Spinal cord (tissue), 10 donors: ENCODE measurements around the gene GYS1. TPM values are rescaled to one million over a fixed set of nuclear protein-coding genes. Genes with fewer than 3 reads are reported as not detected.

Source experiments
- DNase-seq, 6 donors: peaks; one replicate each; pipeline versions ENCODE4 v3.0.0 to v3.0.0-alpha.2; 2013 to 2015; ENCODE audit warnings: low spot score in 6 of 6, low read depth in 4 of 6
- H3K27ac ChIP-seq: one replicate; pipeline ENCODE4 v1.5.1; 2013; ENCODE audit warnings: low read depth, low read length, control low read depth
- H3K27me3 ChIP-seq: one replicate; pipeline ENCODE4 v1.6.1; 2013; ENCODE audit warnings: low read length; ENCODE audit not compliant: control insufficient read depth, insufficient read depth
- H3K36me3 ChIP-seq: one replicate; pipeline ENCODE4 v1.6.1; 2013; ENCODE audit warnings: low read length; ENCODE audit not compliant: control insufficient read depth, insufficient read depth
- H3K4me1 ChIP-seq: one replicate; pipeline ENCODE4 v1.6.1; 2013; ENCODE audit warnings: low read length; ENCODE audit not compliant: control insufficient read depth, insufficient read depth
- H3K4me3 ChIP-seq: one replicate; pipeline ENCODE4 v1.5.1; 2013; ENCODE audit warnings: low read depth, low read length, control low read depth
- H3K9me3 ChIP-seq: one replicate; pipeline ENCODE4 v1.6.1; 2013; ENCODE audit warnings: low read length; ENCODE audit not compliant: control insufficient read depth, insufficient read depth
- WGBS: methylation state at CpG from one replicate; pipeline ENCODE4 v1.1.5; 2013; ENCODE audit warnings: missing lambda C conversion rate; ENCODE audit not compliant: insufficient coverage; 5-methylcytosine and 5-hydroxymethylcytosine counted together
- polyA plus RNA-seq, 2 donors: library from polyadenylated mRNA; unstranded; fragments of 120-200 nt; gene quantifications; one replicate each; pipeline ENCODE4 v1.2.1, GENCODE V29; 2013; ENCODE audit not compliant: insufficient read length in 2 of 2
- total RNA-seq, 2 donors: library from RNA; depleted of rRNA in 1 of 2; stranded (reverse); fragments of 120-200 nt in 1 of 2; fragments of >200 nt in 1 of 2; gene quantifications; one replicate each; pipeline versions ENCODE4 v1.2.3 to v1.2.4, GENCODE V29; 2013 to 2014
- donor health status: healthy.

Gene GYS1
- total and polyA plus RNA-seq, 4 donors, result 22.0 to 47.5 (median 33.1) TPM

DNA sequence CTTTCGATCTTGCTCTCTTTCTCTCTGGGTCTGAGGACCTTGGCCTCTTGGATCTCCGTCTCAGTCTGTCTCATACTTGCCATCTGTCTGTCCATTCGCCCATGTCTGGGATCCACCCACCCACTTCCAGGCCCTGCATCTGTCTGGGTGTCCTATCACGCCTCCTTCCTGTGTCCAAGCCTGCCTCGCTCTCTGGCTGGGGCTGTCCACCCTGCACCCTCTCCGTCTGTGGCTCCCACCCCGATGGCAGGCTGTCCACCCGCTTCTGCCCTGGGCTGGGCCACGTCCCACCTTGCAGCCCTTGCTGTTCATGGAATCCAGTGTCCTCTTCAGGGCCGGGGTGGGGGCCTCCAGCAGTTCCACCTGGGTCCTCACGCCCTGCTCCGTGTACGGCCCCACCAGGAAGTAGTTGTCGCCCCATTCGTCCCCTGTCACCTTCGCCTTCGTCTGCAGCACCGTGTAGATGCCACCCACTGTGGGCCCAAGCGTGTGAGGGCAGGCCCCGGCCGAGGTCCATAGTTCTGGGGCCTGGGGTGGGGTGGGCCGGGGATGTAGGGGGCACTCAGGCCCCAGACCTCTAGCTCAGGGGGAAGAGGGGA, 2.0 kb downstream of the GYS1 start:
- Histone ChIP-seq H3K4me3 (no peak overlapping the region), H3K27me3 (no peaks in the 10 kb centered on the region), H3K9me3 (no peaks in the 10 kb centered on the region), H3K4me1 (peaks cover 35% of the 10 kb centered on the region), H3K36me3 (peaks cover 50% of the 10 kb centered on the region), H3K27ac (peak overlapping the region; percentile 97)
- WGBS, result 90% methylated on average over 22 of the region's 22 CpGs
- no peak for DNase-seq

DNA sequence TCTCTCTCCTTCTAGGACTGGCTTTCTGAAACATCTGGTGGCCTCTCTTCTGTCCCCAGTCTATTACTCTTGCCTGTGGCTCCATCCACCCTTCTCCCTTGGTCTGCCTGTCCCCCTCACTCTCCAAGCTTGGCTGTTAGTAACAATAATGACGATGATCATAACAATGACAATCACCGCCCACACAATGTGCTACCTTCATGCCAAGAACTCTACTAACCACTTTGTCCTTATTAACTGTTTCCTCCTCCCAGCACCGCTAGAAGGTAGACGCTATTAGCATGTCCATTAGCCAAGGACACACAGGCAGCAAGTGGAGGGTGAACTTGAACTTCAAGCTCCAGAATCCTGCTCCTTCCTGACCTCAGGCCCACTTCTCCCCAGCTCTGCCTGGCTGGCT, 2.7 kb downstream of the GYS1 start:
- WGBS, result 84% methylated on average over 4 of the region's 4 CpGs
- Histone ChIP-seq H3K9me3 (no peaks in the 10 kb centered on the region), H3K4me3 (no peak overlapping the region), H3K4me1 (peaks cover 35% of the 10 kb centered on the region), H3K36me3 (peaks cover 57% of the 10 kb centered on the region), H3K27ac (no peak overlapping the region), H3K27me3 (no peaks in the 10 kb centered on the region)
- DNase-seq, result no peak

DNA sequence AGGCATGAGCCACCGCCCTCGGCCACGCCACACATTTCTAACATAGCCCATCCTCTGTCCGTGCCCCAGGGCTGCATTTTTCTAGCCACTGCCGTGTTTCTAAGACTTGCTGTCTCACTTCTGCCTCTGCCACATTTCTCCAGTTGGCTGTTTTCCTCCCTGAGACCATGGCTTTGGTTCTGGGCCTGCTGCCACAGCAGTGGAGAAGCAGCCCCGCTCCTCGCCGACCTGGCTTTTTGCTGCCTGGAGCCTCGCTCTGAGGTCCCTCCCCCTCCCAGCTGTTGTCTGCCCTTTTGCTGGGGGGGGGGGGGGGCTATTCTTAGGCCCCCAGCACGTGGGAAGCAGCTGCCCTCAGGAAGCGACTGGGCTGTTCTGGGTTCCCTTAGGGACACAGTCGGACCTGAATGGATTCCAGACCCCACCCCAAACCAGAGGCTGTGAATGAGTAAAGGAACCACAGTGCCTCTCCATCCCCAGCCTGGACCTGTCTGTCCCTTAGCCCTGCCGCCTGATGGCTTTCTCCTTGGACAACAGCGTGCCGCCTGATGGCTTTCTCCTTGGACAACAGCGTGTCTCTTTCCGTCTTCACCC, 3.3 kb downstream of the GYS1 start:
- Histone ChIP-seq H3K36me3 (peaks cover 63% of the 10 kb centered on the region), H3K4me3 (no peak overlapping the region), H3K9me3 (no peaks in the 10 kb centered on the region), H3K4me1 (peaks cover 34% of the 10 kb centered on the region), H3K27me3 (no peaks in the 10 kb centered on the region), H3K27ac (no peak overlapping the region)
- WGBS, result 87% methylated on average over 11 of the region's 17 CpGs
- DNase-seq, result no peak

DNA sequence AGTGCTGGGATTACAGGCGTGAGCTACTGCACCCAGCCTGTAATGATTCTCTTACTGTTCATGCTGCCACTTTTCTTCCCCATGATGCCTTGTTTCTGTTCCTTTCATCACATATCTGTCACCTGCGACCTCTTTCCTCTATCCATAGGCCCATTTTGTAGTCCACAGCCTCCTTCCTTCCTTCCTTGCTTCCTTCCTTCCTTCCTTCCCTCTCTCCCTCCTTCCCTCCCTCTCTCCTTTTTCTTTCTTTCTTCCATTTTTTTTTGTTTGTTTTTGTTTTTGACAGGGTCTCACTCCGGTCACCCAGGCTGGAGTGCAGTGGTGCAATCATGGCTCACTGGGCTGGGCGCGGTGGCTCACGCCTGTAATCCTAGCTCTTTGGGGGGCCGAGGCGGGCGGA, 4.2 kb downstream of the GYS1 start:
- H3K27ac ChIP-seq, result no peak overlapping the region

DNA sequence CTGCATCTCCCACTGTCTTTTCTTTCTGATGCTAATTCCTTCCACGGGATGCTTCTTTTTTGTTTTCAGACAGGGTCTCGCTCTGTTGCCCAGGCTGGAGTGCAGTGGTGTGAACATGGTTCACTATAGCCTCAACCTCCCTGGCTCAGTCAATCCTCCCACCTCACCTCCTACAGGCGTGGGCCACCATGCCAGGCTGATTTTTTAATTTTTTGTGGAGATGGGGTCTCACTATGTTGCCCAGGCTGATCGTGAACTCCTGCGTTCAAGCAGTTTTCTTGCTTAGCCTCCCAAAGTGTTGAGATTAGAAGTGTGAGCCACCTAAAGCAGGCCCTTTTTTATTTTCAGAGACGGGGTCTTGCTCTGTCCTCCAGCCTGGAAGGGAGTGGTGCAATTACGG, 4.8 kb downstream of the GYS1 start:
- H3K4me3 ChIP-seq, result no peak overlapping the region
- no peak overlapping the region for H3K27ac ChIP-seq
- H3K36me3 ChIP-seq, result peaks cover 72% of the 10 kb centered on the region
- no peaks in the 10 kb centered on the region for H3K9me3 ChIP-seq
- DNase-seq, result no peak
- no peaks in the 10 kb centered on the region for H3K27me3 ChIP-seq
- 91% methylated on average over 4 of the region's 7 CpGs for WGBS
- peaks cover 25% of the 10 kb centered on the region for H3K4me1 ChIP-seq

More for the DNA sequence above, 4.2 kb downstream of the GYS1 start:
- H3K27me3 ChIP-seq, result no peaks in the 10 kb centered on the region
- 98% methylated on average over 6 of the region's 9 CpGs for WGBS
- no peaks in the 10 kb centered on the region for H3K9me3 ChIP-seq
- peaks cover 71% of the 10 kb centered on the region for H3K36me3 ChIP-seq
- no peak overlapping the region for H3K4me3 ChIP-seq
- no peak for DNase-seq
- peaks cover 25% of the 10 kb centered on the region for H3K4me1 ChIP-seq

DNA sequence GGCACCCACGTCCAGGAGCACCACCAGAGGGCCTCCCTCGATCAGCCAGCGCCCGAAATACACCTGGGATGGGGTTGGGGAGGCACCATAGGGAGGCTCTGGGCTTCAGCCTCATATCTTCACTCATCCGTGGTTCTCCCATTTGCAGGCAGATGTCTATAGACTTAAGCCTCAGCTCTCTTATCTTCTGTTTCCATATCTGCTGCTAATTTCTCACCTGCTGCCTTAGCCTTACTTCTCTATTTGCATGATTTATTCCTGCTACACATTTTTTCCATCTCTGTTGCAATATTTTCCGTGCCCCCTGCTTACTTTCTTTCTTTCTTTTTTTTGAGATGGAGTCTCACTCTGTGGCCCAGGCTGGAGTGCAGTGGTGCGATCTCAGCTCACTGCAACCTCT, 5.8 kb downstream of the GYS1 start:
- Histone ChIP-seq H3K36me3 (peaks cover 81% of the 10 kb centered on the region), H3K27ac (no peak overlapping the region), H3K4me1 (peaks cover 19% of the 10 kb centered on the region), H3K27me3 (no peaks in the 10 kb centered on the region), H3K9me3 (no peaks in the 10 kb centered on the region), H3K4me3 (no peak overlapping the region)
- no peak for DNase-seq
- 98% methylated on average over 4 of the region's 7 CpGs for WGBS

DNA sequence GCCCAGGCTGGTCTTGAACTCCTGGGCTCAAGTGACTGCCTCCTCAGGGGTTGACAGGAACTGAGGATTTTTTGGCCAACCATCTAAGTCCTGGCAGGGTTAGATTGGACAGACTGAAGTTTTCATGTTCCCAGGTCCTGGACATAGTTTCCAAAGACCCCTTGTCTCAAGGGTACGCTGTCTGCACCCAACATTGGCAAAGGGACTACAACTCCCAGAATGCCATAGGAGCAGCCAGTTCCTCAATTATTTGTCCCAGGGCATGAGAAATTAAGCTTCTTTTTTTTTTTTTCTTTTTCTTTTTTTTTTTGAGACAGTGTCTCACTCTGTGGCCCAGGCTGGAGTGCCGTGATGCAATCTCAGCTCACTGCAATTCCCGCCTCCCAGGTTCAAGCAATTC, 6.9 kb downstream of the GYS1 start:
- WGBS, result 85% methylated on average over 1 of the region's 3 CpGs
- Histone ChIP-seq H3K27ac (no peak overlapping the region), H3K9me3 (no peaks in the 10 kb centered on the region), H3K36me3 (peaks cover 90% of the 10 kb centered on the region), H3K27me3 (no peaks in the 10 kb centered on the region), H3K4me1 (peaks cover 8% of the 10 kb centered on the region), H3K4me3 (no peak overlapping the region)
- no peak for DNase-seq

DNA sequence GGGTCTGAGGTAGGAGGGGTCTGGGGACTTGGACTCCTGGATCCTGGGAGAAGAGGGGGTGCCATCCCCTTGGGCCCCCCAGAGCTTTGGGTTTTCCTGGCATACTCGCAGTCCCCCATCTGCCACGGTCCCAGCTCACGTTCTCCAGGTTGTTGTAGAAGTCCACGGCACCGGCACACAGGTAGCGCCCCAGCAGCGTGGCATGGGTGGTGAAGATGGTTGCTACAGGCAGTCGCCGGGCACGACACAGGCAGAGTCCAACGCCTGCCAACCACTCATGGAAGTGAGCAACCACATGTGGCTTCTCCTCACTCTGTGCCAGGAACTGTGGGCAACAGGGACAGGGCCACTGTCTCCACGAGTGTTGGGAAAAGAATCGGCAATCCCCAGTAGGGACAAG, 7.4 kb downstream of the GYS1 start:
- no peaks in the 10 kb centered on the region for H3K27me3 ChIP-seq
- peaks cover 3% of the 10 kb centered on the region for H3K4me1 ChIP-seq
- DNase-seq, result no peak
- H3K27ac ChIP-seq, result no peak overlapping the region
- H3K36me3 ChIP-seq, result peaks cover 88% of the 10 kb centered on the region
- WGBS, result 94% methylated on average over 13 of the region's 13 CpGs
- H3K9me3 ChIP-seq, result no peaks in the 10 kb centered on the region
- H3K4me3 ChIP-seq, result no peak overlapping the region

DNA sequence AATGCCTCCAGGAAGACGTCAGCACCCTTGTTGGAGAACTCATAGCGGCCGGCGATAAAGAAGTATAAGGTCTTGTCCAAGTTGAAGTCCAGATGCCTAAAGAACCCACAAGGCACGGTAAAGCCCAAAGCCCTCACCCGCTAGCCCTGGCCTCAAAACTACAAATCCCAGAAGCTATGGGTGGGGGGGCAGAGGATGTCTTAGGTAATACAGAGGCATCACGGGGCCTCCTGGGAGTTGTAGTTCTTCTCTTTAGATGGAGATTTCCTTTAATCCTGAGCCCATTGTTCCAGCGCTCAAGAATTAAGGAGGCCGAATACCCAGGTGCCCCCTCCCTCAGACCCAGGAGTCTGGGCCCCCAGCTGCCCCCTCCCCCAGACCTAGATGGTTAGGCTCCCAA, 10.8 kb downstream of the GYS1 start:
- no peaks in the 10 kb centered on the region for H3K9me3 ChIP-seq
- no peak overlapping the region for H3K27ac ChIP-seq
- H3K4me1 ChIP-seq, result no peaks in the 10 kb centered on the region
- WGBS, result 91% methylated on average over 5 of the region's 9 CpGs
- no peaks in the 10 kb centered on the region for H3K27me3 ChIP-seq
- no peak overlapping the region for H3K4me3 ChIP-seq
- H3K36me3 ChIP-seq, result peaks cover 81% of the 10 kb centered on the region
- no peak for DNase-seq

DNA sequence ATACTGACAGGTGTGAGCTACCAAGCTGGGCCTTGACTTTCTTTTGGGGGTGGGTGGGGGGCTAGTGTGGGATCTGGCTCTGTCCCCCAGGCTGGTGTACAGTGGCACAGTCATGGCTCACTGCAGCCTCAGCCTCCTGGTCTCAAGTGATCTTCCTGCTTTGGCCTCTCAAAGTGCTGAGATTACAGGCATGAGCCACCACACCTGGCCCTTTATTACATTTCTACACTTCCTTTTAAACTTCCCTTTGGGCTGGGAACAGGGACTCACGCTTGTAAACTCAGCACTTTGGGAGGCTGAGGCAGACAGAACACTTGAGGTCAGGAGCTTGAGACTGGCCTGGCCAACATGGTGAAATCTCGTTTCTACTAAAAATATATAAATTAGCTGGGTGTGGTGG, 16.0 kb downstream of the GYS1 start:
- no peak overlapping the region for H3K27ac ChIP-seq
- no peak overlapping the region for H3K4me3 ChIP-seq
- WGBS, result no CpG with 5 or more reads among the region's 2 CpGs
- no peaks in the 10 kb centered on the region for H3K9me3 ChIP-seq
- H3K36me3 ChIP-seq, result peaks cover 68% of the 10 kb centered on the region
- DNase-seq, result no peak
- no peaks in the 10 kb centered on the region for H3K27me3 ChIP-seq
- no peaks in the 10 kb centered on the region for H3K4me1 ChIP-seq
